ENCODE data around the gene CDC42EP3.

CDC42EP3 gene

GRCh38 chr2:37619230-37619958 is 52.0 kb downstream of the CDC42EP3 start:
- DNase-seq: no peak

DNA sequence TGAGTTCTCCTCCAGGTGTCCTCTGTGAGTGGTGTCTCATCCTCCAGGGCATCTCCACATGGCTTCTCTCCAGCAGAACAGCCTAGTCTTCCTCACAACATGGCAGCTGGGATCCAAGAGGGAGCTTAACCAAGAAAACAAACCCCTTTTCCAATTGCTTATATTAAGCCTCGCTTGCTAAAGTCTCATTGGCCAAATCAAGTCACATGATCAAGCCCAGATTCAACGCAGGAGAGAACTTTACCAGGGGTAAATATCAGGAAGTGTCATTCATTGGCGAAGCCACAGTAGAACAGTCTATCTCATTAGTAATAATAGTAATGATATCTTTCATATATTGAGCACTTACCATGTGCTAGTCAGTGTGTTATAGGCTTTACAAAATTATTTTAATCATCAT is 53.1 kb downstream of the CDC42EP3 start:
- TF ChIP-seq GATA1 (IDR thresholded peaks at IDR 0.05; ENCODE audit: low read depth, low read length) (no peak), POLR2A (IDR thresholded peaks at IDR 0.05; ENCODE audit: low read length) (no peak)
- no peak for DNase-seq

More at GRCh38 chr2:37619230-37619958, 52.0 kb downstream of the CDC42EP3 start:
- TF ChIP-seq GATA1 (IDR thresholded peaks at IDR 0.05; ENCODE audit: low read depth, low read length) (no peak), POLR2A (IDR thresholded peaks at IDR 0.05; ENCODE audit: low read length) (no peak)

DNA sequence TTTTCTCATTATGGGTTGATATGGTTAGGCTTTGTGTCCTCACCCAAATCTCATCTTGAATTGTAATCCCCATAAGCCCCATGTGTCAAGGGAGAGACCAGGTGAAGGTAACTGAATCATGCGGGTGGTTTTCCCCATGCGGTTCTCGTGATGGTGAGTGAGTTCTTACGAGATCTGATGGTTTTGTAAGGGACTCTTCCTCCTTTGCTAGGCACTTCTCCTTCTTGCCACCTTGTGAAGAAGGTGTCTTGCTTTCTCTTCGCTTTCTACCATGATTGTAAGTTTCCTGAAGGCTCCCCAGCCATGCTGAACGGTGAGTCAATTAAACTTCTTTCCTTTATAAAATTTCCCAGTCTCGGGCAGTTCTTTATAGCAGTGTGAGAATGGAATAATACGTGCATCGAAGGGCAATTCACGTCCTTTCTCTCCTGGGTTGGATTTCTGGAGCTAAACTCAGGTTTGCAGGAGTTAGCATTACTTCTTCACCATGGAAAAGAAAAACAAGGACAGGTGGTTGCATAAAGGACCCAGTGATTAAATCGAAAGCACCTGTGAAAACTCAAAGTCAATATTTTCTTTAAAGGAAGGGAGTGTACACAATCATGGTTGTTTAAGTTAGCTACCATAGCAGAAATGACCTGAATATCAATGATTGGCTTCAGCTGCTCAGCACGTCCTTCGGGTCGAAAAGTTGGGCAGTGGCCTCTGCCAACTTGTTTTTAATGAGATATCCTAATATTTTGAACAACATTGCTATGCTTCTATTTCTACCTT is 54.1 kb downstream of the CDC42EP3 start:
- TF ChIP-seq GATA1 (IDR thresholded peaks at IDR 0.05; ENCODE audit: low read depth, low read length) (no peak), POLR2A (IDR thresholded peaks at IDR 0.05; ENCODE audit: low read length) (no peak)
- DNase-seq: no peak

- DNase-seq: no peak
- TF ChIP-seq POLR2A (IDR thresholded peaks at IDR 0.05; ENCODE audit: low read length) (no peak), GATA1 (IDR thresholded peaks at IDR 0.05; ENCODE audit: low read depth, low read length) (no peak)
Measured at GRCh38 chr2:37616677-37617005, 54.8 kb downstream of the CDC42EP3 start.

- DNase-seq: no peak
- no peak for TF ChIP-seq GATA1 (IDR thresholded peaks at IDR 0.05; ENCODE audit: low read depth, low read length)
- TF ChIP-seq POLR2A (IDR thresholded peaks at IDR 0.05; ENCODE audit: low read length): no peak
Measured at GRCh38 chr2:37615804-37616676, 55.4 kb downstream of the CDC42EP3 start.

DNA sequence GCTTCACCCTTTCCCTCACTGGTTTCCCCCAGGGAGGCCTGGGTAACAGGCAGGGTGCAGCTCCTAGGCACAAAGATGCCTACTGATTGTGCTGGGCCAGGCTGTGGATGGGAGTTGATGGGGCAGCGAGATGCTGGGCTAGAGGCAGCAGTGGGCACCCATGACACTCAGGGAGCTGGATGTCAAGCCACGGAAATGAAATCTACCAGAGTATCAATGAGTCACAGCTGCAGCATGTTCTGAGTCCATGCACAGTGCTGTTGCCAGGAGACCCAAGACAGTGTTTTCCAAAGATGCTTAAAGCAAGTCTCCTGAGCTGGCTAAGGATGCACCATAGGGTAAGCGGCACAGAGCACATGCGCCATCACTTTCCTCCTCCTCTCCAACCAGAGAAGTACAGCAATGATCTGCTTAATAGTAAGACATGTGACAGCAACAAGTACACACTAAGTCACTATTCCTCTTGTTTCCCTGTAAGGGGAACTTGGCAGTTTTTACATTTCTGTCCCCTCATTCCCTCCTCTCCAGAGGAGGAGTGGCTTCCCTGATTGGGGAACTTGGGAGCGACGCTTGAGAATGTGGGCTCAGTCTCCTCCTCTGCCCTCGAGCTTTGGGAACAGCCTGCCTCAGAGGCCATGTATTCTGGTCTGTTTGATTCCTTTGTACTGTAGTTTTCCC is 57.2 kb downstream of the CDC42EP3 start:
- TF ChIP-seq GATA1 (IDR thresholded peaks at IDR 0.05; ENCODE audit: low read depth, low read length) (no peak), POLR2A (IDR thresholded peaks at IDR 0.05; ENCODE audit: low read length) (no peak)
- no peak for DNase-seq

DNA sequence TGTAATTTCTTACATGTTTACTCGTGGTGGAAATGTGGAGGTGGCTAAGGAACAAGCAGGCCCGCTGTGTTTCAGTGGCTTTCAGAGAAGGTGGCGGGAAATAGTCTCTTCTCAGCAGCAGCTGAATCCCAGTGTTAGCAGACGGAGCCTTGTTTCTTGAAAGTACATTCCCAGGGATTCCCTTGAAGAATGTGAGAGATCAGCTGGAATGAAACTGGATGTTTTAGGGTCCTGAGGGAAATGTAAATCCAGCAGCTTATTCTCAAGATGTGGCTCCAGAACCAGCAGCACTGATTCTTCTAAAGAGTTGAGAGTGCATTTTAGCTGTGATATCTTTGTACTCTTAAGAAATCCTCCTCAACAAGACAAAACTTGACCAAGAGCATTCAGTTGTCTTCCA is 59.1 kb downstream of the CDC42EP3 start:
- no peak for DNase-seq
- no peak for TF ChIP-seq GATA1 (IDR thresholded peaks at IDR 0.05; ENCODE audit: low read depth, low read length)
- no peak for TF ChIP-seq POLR2A (IDR thresholded peaks at IDR 0.05; ENCODE audit: low read length)

GRCh38 chr2:37610638-37611289 is 60.7 kb downstream of the CDC42EP3 start:
- DNase-seq: no peak
- TF ChIP-seq GATA1 (IDR thresholded peaks at IDR 0.05; ENCODE audit: low read depth, low read length): no peak
- no peak for TF ChIP-seq POLR2A (IDR thresholded peaks at IDR 0.05; ENCODE audit: low read length)

DNA sequence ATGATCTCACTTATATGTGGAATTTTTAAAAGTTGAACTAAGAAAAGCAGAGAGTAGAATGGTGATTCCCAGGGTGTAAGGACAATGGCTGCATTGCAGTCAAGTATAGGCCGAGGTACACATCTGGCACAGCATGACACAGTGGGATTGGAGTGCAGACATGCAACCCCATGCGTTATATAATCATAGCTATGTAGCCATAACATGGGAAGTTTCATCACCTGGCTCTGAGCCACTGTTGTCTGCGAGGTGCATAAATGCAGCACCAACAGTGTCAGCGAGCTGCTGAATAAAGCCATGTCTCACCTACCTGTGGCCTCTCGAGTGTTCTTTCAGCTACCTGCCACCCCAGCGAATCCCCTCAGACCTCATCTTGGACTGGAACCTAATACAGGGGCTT is 61.7 kb downstream of the CDC42EP3 start:
- TF ChIP-seq GATA1 (IDR thresholded peaks at IDR 0.05; ENCODE audit: low read depth, low read length): no peak
- TF ChIP-seq POLR2A (IDR thresholded peaks at IDR 0.05; ENCODE audit: low read length): no peak

DNA sequence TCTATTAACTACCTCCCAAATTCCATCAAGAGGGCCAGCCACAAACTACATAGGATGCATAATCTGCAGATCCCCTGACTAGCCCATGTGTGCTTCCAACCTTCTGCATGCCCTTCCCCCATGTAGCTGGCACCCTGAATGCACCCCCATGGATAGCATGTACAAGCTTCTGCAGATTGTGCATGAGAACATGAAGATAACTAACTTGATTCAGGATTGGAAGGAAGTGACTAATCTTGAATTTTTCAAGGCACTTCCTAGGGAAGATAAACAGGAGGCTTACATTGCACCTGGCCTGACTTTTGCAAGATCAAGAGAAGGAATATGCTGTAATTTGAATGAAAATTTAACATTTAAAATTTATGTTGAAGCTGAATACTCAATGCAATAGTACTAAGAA is 66.7 kb downstream of the CDC42EP3 start:
- no peak for DNase-seq
- TF ChIP-seq GATA1 (IDR thresholded peaks at IDR 0.05; ENCODE audit: low read depth, low read length) (no peak), POLR2A (IDR thresholded peaks at IDR 0.05; ENCODE audit: low read length) (no peak)

More for the DNA sequence above, 61.7 kb downstream of the CDC42EP3 start:
- DNase-seq: no peak

DNA sequence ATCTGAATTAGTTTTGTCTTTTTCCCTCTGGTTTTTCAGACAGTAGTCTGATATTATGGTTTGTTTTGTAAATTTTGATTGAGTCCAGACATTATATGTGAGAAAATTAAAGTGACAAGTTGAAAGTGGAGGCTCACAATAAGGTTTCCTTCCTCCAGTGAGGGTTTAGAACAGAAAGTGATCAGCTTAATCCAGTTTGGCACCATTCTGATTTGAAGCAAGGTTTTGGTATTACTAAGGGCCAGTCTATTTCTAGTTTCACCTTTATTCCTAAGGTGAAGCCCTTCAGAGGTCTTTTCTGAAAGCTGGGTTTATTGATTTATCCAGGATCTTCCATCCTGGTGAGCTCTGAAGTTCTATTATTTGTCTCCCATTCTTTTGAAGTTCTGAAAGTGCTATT is 68.7 kb downstream of the CDC42EP3 start:
- DNase-seq: no peak
- no peak for TF ChIP-seq POLR2A (IDR thresholded peaks at IDR 0.05; ENCODE audit: low read length)
- no peak for TF ChIP-seq GATA1 (IDR thresholded peaks at IDR 0.05; ENCODE audit: low read depth, low read length)

- no peak for DNase-seq
- TF ChIP-seq GATA1 (IDR thresholded peaks at IDR 0.05; ENCODE audit: low read depth, low read length) (no peak), POLR2A (IDR thresholded peaks at IDR 0.05; ENCODE audit: low read length) (no peak)
Measured at GRCh38 chr2:37602040-37602439, 69.4 kb downstream of the CDC42EP3 start.

DNA sequence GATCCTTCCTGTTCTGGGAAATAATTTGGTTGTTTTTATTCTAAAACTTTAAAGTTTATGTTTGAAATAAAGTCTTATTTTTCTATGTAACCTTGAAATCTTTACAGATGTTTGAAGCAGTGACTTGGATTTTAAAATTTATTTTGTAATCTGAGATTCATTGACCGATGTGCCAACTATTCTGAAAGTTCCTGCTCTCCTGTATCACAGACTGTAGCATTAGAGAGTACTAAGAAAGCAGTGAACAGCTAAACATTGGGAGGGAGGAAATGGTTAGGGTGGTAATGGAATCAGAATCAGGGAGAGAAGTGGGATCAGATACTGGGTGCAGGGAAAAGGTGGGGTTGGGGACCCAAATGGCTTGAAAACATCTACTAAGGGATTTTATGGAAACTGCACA is 69.9 kb downstream of the CDC42EP3 start:
- TF ChIP-seq POLR2A (IDR thresholded peaks at IDR 0.05; ENCODE audit: low read length) (no peak), GATA1 (IDR thresholded peaks at IDR 0.05; ENCODE audit: low read depth, low read length) (no peak)

More for the DNA sequence above, 69.9 kb downstream of the CDC42EP3 start:
- no peak for DNase-seq

Data from erythroblast (primary cell).